Activated CD4-positive, CD25-positive, alpha-beta regulatory T cell treated with anti-CD3 and anti-CD28 coated beads, Interleukin-2, amount 50 U/mL, for 24 hours (primary cell): ENCODE measurements around the gene PLEKHN1.

Experiments
- ATAC-seq, 2 donors: fragments of 150-1000 bp; cut with Tn5 transposase; one replicate each; pipeline ENCODE4 v1.10.0; 2021; ENCODE audit warnings: mild to moderate bottlenecking in 1 of 2, moderate library complexity in 1 of 2

The PLEKHN1 gene

GRCh38 chr1:961132-961669 lies 5.1 kb upstream of the PLEKHN1 start:
- no peak for ATAC-seq

GRCh38 chr1:962381-963300 lies 3.6 kb upstream of the PLEKHN1 start:
- ATAC-seq, result no peak

GRCh38 chr1:963301-963651 lies 3.0 kb upstream of the PLEKHN1 start:
- no peak for ATAC-seq

GRCh38 chr1:963746-964525 lies 2.3 kb upstream of the PLEKHN1 start:
- ATAC-seq, result no peak

- no peak for ATAC-seq
These were observed 1.4 kb upstream of the PLEKHN1 start for GRCh38 chr1:964691-965525.

- no peak for ATAC-seq
These were observed 652 bp upstream of the PLEKHN1 start for GRCh38 chr1:965526-966134.

- ATAC-seq, result peak; percentile 95
These were observed 520 bp downstream of the PLEKHN1 start for GRCh38 chr1:966704-967300.

- ATAC-seq, result no peak
These were observed 1.4 kb downstream of the PLEKHN1 start for GRCh38 chr1:967466-968343.

GRCh38 chr1:969260-969855 lies 3.1 kb downstream of the PLEKHN1 start:
- no peak for ATAC-seq

- ATAC-seq, result no peak
These were observed 4.1 kb downstream of the PLEKHN1 start for GRCh38 chr1:970242-970972.

GRCh38 chr1:970973-971730 lies 4.9 kb downstream of the PLEKHN1 start:
- no peak for ATAC-seq

GRCh38 chr1:971751-972506 lies 5.6 kb downstream of the PLEKHN1 start:
- no peak for ATAC-seq

GRCh38 chr1:972726-973458 lies 6.6 kb downstream of the PLEKHN1 start:
- no peak for ATAC-seq

GRCh38 chr1:973459-974292 lies 7.4 kb downstream of the PLEKHN1 start:
- no peak for ATAC-seq

GRCh38 chr1:974293-974640 lies 8.0 kb downstream of the PLEKHN1 start:
- no peak for ATAC-seq

- ATAC-seq, result no peak
These were observed 8.5 kb downstream of the PLEKHN1 start for GRCh38 chr1:974687-975328.
